ENCODE data around the gene DECR2. TPM values are rescaled to one million over a fixed set of nuclear protein-coding genes. Genes with fewer than 3 reads are reported as not detected.
A peak's percentile ranks its signal among the peaks of the same experiment; 100 is the strongest.
"Not testable (repeated sequence)": the region's sequence is repeated elsewhere in the genome, so short reads cannot be mapped to it uniquely, and the experiment has no call there.

DECR2 gene
- total RNA-seq, 1 donor from 2014 or later: 28.6 TPM

DNA sequence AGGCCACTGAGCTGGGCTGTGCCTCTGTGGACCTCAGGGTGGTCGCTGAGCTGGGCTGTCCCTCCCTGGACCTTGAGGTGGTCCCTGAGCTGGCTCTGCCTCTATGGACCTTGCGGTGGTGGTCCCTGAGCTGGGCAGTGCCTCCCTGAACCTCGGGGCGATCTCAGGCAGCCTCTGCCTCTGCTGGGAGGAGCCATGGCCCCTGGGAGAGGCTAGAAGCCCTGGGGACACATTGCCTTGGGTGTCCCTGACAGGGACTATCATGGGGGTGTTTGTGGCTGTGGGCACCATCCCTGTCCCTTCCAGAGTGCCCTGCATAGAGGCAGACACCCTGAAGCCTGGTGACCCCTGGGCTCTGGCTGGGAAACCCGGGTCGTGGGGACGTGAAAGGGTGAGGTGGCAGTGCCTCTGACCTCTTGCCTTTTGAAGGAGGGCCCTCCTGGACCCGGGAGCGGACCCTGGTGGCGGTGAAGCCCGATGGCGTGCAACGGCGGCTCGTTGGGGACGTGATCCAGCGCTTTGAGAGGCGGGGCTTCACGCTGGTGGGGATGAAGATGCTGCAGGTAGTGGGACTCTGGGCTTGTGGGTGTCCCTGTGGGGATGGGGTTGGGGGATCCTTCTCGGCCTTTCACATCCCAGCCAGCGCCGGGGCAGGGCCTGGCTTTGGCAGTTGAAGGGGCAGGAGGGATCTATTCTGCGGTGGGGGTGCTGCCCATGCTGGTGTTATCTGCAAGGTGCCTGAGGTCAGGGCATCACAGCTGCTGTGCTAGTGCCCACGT lies 2.9 kb upstream of the DECR2 start:
- DNase-seq (ENCODE audit: low read depth): no peak

DNA sequence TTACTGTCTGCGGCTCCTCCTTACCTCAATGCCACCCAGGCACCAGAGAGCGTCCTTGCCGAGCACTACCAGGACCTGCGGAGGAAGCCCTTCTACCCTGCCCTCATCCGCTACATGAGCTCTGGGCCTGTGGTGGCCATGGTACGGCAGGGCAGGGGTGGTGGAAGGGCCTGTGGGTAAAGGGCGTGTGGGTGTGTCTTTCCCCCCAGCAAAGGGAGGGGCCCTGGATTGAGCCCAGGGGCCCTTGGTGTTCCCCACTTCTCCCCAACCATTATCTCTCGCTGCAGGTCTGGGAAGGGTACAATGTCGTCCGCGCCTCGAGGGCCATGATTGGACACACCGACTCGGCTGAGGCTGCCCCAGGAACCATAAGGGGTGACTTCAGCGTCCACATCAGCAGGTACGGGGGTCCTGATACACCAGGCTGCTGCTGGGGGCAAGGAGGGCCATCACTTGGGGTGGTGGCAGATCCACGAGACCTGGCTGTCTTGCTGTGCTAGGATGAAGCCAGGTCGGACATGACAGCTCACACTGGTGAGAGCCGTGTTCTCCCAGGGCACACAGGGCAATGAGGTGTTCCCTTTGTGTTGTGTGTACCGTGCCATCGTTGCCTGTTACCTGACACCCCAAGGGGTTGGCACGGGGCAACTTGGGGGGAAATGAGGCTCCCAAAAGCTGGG lies 2.2 kb upstream of the DECR2 start:
- no peak for DNase-seq (ENCODE audit: low read depth)

DNA sequence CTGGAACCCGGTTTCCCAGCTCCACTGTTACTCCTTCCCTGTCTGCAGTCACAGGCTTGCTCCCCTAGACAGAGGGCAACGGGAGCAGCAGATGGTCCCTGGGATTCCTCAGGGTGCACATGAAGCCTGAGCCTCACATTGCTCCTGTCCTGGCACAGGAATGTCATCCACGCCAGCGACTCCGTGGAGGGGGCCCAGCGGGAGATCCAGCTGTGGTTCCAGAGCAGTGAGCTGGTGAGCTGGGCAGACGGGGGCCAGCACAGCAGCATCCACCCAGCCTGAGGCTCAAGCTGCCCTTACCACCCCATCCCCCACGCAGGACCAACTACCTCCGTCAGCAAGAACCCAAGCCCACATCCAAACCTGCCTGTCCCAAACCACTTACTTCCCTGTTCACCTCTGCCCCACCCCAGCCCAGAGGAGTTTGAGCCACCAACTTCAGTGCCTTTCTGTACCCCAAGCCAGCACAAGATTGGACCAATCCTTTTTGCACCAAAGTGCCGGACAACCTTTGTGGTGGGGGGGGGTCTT lies 1.6 kb upstream of the DECR2 start:
- DNase-seq (ENCODE audit: low read depth): no peak

DNA sequence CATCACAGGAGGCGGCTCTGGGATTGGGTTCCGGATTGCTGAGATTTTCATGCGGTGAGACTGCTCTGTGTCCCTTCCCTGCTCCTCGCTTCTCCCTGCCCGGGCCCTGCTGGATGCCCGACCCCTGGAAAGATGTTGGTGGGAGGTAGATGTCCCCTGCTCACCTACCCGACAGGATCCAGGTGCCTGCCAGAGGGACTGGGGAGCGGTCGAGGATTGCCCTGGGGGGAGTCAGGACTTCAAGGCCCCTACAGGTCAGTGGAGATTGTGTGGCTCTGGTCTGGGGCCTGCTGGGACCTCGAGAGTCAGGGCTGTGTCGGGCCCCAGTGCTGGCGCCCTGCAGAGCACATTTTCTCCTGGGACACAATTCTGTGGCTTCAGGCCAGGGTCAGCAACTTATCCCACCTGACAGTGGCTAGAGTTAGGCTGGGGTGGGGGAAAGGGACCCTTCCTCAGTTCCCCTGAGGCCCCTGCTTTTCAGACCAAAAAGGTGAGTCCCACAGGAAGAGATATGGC lies 3.3 kb downstream of the DECR2 start:
- DNase-seq (ENCODE audit: low read depth): no peak

DNA sequence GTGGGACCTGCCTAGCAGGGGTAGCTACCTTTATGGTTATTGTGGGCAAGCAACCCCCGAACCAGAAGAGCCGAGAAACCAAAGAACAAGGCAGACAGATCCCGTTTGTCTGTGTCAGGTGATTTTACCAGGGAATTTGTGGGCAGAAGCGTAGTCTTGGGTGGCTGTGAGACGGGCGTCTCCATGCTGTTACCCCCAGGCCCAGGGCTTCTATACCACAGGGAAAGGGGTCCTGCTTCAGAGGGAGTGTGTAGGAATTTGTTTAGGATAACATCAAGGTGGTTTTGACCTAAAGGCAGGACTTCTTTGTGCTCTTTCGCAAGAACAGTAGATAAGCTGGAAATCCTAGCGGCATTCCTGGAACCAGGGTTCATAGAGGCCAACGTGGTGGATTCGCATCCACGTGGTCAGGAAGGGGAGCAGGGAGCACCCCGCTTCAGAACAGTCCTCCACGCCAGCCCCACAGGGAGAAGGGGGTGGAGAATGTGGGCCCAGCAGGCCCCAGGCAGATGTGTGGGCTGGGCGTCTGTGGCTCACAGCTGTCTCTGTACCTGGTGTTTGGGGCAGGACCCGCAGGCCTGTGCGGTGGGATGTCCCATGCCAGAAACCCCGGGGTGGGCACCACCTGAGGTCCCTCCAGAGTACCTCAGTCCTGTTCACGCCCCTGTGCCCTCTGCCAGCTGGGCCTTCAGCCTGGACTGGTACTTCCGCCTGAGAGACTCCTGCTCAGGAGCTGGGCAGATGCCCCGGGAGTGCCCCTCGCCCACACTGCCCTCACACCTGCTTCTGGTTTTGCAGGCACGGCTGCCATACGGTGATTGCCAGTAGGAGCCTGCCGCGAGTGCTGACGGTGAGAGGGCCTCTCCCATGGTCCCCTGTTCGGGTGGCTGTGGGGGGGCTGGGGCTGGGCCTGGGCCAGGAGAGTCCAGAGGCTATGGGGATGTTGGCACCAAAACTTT lies 4.1 kb downstream of the DECR2 start:
- DNase-seq (ENCODE audit: low read depth): no peak

DNA sequence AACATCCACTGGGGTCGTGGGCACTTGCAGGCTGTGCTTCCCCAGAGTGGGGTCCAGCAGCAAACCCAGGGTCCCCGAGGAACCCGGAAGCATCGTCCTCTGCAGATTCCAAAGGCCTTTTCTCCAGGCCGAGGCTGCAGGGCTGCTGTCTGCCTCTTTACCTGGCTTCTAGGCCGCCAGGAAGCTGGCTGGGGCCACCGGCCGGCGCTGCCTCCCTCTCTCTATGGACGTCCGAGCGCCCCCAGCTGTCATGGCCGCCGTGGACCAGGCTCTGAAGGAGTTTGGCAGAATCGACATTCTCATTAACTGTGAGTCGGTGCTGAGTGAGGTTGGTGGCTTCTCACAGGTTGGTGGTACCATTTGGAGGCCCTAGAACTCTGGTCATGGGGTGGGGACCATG lies 5.6 kb downstream of the DECR2 start:
- no peak for DNase-seq (ENCODE audit: low read depth)

DNA sequence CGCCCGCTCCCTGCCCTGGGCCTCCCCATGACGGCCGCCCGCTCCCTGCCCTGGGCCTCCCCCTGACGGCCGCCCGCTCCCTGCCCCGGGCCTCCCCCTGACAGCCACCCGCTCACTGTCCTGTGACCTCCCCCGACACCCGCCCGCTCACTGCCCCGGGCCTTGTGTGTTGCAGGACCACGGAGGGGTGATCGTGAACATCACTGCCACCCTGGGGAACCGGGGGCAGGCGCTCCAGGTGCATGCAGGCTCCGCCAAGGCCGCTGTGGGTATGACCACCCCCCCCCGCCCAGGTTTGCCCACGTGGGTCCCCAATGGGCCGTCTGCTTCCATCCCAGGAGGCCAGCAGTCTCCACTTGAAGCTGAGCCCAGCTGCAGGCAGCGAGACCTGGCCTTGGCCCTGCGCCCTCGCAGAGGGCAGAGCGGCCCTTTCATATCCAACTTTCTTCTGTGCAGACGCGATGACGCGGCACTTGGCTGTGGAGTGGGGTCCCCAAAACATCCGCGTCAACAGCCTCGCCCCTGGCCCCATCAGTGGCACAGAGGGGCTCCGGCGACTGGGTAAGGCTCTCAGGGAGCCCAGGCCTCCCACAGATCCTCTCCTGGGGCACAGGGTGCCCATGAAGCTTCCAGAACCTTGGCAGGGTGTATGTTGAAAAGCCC lies 9.0 kb downstream of the DECR2 start:
- no peak for DNase-seq (ENCODE audit: low read depth)

DNA sequence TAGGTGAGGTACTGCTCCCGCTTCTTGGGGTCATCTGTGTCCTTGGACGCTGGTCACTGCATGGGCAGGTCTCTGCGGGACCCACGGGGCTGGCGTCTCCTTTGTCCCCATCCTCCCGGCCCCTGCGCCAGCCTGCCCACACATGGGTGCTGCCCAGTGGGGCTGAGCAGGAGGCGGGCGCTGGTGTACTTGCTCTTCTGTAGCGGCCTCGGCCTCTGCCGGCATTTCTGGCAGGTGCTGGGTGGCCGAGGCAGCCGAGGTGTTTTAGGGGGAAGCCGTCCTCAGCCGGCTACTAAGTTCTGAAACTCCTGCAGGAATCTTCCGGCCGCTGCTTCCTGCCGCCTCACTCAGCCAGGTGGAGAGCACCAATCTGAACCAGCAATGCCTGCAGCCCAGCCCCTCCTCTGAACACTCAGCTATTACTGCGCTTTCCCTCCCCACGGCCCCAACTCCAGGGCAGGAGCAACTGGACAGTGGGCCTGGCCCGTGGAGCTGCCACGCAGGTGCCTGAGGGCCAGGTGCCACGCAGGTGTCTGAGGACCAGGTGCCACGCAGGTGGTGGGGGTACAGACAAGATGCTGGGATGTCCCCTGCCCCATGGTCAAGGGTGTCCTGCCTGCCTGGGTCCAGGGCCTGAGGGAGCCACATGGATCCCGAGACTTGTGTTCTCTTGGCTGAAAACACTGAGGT lies 10.0 kb downstream of the DECR2 start:
- no peak for DNase-seq (ENCODE audit: low read depth)

DNA sequence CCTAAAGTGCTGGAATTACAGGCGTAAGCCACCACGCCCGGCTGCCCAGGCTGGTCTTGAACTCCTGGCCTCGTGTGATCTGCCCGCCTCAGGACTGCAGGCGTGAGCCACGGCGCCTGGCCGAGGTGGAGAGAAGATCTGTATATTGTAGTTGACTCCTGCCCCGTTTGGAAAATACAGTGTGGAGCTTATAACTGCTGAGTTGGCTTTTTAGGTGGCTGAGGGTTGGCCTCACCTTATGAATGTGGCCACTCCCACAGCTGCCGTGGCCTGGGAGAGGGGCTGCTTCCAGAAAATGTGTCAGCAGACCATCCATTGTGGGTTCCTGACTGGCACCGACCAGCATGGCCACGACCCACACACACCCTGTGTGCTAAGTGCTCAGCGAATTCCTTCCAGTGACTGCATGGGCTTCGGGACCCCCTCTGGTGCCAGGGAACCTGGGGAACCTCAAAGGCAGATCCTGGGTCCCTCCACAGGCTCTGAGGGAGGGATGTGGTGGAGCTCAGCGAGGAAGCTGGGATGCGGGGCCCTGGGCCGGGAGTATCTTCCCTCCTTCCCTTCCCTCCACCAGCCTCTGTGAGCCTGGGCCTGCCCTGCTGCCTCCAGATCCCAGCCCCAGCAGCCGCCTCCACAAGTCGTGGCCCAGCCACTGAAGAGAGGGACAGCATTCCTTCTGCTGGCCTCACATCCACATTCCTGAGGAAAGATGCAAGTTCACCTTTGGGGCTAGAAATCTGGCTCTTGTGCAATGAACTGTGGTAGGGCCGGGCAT lies 12.9 kb downstream of the DECR2 start:
- peak; percentile 61 for DNase-seq (ENCODE audit: low read depth)

DNA sequence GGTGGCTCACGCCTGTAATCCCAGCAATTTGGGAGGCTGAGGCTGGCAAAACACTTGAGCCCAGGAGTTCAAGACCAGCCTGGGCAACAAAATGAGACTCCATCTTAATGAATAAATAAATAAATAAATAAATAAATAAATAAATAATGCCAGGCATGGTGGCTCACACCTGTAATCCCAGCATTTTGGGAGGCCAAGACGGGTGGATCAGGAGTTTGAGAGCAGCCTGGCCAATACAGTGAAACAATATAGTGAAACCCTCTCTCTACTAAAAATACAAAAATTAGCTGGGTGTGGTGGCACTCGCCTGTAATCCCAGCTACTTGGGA lies 13.4 kb downstream of the DECR2 start:
- DNase-seq (ENCODE audit: low read depth): not testable (repeated sequence)

DNA sequence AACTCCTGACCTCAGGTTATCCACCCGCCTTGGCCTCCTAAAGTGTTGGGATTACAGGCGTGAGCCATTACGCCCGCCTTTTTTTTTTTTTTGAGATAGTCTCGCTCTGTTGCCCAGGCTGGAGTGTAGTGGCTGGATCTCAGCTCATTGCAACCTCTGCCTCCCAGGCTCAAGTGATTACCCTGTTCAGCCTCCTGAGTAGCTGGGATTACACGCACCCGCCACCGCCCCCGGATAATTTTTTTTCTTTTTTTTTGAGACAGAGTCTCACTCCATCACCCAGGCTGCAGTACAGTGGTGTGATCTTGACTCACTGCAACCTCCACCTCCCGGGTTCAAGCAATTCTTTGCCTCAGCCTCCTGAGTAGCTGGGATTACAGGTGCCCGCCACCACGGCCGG lies 20.5 kb downstream of the DECR2 start:
- DNase-seq (ENCODE audit: low read depth): not testable (repeated sequence)

DNA sequence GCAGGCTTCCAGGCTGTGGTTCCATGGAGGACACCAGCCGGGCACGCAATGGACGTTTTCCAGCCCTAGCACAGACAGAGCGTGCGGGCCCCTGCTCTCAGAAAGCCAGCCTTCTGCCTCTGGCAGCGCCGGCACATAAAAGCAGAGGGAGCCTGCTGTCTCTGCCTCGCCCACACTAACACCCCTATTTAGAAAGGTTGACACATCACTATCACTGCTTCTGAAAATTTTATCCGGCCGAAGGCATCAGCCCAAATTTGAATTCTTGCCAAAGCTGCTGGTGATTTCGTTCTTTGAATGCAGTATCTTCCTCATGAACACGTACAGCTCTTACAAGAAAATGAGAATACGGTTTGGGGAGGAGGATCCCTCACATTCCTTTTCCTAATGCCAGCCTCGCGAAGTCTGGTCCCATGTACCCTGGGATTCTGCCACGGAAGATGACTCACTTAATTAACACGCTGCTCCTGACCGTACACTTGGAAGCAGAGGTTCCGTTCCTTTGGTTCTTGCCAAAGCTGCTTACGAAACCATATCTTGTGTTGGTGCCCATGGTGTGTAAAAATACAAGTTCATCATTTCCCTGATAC lies 22.4 kb downstream of the DECR2 start:
- peak; percentile 98 for DNase-seq (ENCODE audit: low read depth)

DNA sequence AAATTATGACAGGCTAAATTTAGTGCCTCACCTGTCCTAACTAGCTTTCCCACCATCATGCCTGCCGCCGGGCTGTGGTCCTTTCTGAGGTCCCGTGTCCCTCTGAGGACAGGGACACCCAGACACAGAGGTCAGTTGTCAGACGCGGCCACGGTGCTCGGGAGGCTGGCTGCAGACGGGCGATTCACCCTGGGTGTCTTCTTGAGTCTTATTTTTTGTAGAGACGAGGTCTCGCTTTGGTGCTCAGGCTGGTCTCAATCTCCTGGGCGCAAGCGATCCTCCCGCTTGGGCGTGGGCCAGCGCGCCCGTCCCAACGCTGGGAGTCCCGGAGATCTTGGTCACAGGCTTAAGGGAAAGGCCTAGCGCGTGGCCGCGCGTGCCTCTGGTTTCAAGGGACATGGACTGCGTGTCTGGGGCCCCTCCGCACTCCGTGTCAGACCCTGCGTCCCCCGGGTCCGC lies 23.0 kb downstream of the DECR2 start:
- DNase-seq (ENCODE audit: low read depth): no peak

DNA sequence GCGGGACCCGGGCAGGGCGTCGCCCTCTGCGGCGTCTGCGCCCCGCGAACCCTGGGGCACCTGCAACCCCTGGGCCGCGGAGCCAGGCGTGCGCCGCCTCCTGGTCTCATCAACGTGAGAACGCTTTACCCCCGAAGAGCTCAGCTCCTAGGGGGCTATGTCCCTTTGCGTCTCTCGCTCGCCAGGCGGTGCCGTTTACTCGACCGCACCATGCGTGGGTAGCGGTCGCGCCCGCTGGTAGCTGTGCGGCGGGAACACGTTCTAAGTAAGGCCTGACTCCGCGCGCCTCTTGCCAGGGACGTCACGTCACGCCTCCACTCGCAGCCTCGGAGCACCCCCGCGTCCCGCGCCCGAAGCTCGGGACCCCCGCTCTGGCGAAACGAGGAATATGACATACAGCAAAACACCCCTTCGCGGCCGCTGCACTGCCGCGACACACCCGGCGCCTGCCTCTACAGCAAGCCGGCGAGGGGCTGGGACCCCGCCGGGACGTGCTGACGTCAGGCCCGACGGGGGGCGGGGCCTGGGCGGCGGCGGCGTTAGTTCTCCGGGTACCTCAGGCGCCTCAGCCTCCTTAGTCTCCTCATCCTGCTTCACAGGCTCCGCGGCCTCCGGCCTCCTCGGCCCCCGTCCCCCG lies 23.5 kb downstream of the DECR2 start, which contains the start of gene RAB11FIP3:
Gene RAB11FIP3 (plus strand): TSS at position 568 of the 637 bp plus-strand sequence. CDS start 358 bp downstream, outside the sequence.
- DNase-seq (ENCODE audit: low read depth): peak; percentile 87

DNA sequence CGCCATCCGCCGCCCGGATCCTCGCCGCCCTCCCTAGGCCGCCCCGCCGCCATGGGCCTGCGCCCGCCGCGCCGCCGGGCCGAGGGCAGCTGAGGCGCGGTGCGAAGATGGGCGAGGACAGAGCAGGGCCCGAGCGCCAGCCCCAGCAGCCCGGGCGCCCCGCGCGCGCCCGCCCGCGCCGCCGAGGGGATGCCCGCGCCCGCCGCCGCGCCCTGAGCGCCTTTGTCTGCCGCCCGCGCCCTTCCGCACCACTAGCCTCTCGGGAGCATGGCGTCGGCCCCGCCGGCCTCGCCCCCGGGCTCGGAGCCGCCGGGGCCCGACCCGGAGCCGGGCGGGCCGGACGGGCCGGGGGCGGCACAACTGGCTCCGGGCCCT lies 24.0 kb downstream of the DECR2 start:
- DNase-seq (ENCODE audit: low read depth): no peak

DNA sequence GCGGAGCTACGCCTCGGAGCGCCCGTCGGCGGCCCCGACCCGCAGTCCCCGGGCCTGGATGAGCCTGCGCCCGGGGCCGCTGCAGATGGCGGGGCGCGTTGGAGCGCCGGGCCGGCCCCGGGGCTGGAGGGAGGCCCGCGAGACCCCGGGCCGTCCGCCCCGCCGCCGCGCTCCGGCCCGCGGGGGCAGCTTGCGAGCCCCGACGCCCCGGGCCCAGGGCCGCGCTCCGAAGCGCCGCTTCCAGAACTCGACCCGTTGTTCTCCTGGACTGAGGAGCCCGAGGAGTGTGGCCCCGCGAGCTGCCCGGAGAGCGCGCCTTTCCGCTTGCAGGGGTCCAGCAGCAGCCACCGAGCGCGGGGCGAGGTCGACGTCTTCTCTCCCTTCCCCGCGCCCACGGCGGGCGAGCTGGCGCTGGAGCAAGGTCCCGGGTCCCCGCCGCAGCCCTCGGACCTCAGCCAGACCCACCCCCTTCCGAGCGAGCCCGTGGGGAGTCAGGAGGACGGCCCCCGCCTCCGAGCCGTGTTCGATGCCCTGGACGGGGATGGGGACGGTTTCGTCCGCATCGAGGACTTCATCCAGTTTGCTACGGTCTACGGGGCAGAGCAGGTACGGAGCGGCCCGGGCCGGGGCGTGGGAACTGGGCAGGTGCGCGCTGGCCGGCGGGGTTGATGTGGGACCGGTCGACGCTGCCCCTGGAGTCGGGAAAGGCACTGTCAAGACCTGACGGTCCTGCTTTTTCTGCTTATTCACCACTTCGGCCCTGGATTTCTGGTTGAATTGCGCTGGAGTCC lies 24.6 kb downstream of the DECR2 start:
- DNase-seq (ENCODE audit: low read depth): no peak

DNA sequence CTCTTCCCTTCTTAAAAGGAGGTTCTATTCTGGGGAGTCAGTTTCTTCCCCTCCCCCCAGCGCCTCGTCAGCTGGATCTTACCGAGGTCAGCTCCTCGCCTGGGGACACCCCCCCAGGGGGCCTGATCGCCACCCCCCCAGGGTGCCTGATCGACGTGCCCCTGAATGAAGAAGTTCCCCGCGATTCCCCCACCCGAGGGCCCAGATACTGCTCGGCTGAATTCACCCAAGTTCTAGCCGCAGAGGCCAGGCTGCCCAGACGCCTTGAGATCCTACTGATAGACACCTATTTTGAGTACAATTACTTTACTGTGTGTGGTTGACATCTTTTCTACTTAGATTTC lies 25.2 kb downstream of the DECR2 start:
- peak; percentile 45 for DNase-seq (ENCODE audit: low read depth)

DNA sequence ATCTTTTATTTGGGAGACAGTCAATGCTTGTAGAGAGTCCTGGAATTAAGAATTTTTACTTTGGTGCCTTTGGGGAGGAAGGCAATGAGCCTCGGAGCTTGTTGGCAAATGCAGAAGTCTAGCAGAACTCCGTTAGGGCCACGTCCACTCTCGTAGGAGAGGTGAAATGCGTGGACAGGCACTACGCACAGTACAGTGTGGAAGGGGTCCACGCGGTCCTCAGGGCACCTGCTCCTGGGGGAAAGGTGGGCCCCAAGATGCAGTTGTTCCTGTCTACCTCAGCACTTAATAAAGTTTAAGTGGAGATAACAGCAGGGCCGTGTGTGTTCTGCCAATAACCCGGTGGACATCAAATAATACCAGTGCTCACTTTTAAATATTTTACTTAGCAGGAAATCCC lies 25.6 kb downstream of the DECR2 start:
- DNase-seq (ENCODE audit: low read depth): no peak

All from myocyte (in vitro differentiated cells).